Right ventricle myocardium inferior (tissue), 1 donor: ENCODE data around the gene KLK1. TPM values are rescaled to one million over a fixed set of nuclear protein-coding genes. Genes with fewer than 3 reads are reported as not detected.
"Not testable (repeated sequence)": the region's sequence is repeated elsewhere in the genome, so short reads cannot be mapped to it uniquely, and the experiment has no call there.

Experiments used
- ATAC-seq: fragments of 200-7000 bp; cut with Tn5 transposase; one replicate; pipeline ENCODE4 v1.9.1; 2020; ENCODE audit warnings: mild to moderate bottlenecking, moderate library complexity
- DNase-seq: peaks from one replicate; pipeline ENCODE4 v3.0.0; 2021; ENCODE audit errors: missing footprints
- intact Hi-C: fragments of 100-400 bp; cut with DNase I; formaldehyde crosslinking; loops from one replicate; pipeline ENCODE4 v1.11.0; 2022
- total RNA-seq: library from RNA; stranded (reverse); fragmentation: NEBNext Ultra II Directional; extraction: Animal tissue kit (Norgen Biotek cat#: 25700); gene quantifications from one replicate; pipeline ENCODE4 v1.2.1, GENCODE V29; 2021
- donor health status: DM: no; HTN: yes; CAD: no; lungs with severe emphysema.

KLK1 gene
- total RNA-seq, 1 donor from 2014 or later, result 0.32 TPM

DNA sequence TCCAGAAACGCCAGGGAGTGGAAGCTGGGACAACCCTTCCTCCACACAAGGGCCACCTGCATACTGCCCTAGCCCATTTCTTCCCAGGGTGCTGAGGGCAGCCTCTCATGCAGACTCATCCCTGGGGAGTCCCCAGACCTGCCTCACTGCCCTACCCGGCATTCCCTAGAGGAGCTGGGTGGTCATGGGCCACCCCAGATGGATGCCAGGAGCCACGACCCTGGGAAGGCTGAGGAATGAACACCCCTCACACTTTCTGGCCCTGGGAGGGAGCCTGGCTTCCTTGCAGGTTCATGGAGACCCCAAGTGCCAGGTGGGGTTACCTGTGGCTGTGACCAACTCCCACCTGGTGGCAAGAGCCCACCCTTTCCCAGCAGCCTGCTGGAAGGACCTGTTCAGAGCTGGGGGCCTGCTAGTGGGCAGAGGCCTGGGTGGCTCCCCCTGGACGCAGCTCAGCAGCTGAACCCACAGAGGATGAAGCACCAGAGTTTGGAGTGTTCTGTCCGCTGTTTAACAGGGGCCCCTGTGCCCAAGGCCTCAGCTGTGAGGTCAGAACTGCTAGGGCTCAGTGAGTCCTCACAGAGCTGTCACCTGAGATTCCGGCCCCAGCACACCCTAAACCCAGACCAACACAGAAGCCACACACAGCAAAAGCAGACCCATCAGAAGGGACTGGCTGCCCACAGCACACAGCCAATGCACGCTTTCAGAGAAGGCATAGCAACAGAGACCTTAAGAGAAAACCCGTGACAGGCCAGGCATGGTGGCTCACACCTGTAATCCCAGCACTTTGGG lies 26.8 kb downstream of the KLK1 start:
- intact Hi-C loops, result no loop called here
- DNase-seq (no peak), ATAC-seq (no peak)

DNA sequence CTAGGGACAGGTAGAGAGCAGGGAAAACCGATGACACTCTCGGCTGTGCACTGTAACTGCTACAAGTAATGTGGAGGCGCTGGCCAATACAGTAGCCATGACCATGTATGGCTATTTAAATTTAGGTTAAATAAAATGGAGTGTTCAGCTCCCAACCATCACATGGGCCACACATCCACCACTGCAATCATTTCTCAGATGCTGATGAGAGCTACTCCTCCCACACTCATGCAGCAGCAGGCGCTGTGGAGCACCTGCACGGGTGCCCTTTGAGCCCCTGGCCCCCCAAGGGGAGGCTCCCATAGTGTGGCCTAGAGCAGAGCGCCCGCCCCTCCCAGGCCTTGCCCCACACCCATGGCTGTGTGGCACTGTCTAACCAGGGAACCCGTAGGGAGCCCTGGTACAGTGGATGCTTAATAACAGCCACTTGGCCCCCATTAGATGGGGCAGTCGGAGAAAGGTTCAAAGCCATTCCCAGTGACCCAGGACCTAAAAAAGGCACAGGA lies 27.4 kb downstream of the KLK1 start:
- DNase-seq (no peak), ATAC-seq (no peak)
- intact Hi-C loops, result no loop called here

DNA sequence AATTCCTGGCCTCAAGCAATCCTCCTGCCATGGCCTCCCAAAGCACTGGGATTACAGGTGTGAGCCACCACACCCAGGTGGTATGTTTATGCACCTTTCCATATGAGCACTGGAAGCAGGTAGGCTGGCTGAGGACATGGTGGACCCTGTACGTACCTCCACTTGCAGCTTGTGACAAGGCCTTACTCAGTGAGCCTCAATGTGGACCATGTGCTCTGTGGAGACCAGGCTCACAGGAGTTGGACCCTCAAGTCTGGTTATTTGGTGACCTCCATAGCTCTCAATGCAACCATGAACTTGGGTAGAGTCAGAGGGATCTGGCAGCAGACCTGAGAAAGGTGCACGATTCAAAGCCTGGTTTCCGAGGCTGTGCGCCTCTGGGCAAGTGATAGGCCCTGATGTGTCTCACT lies 27.9 kb downstream of the KLK1 start:
- no peak for ATAC-seq
- DNase-seq, result no peak
- intact Hi-C loops, result no loop called here

DNA sequence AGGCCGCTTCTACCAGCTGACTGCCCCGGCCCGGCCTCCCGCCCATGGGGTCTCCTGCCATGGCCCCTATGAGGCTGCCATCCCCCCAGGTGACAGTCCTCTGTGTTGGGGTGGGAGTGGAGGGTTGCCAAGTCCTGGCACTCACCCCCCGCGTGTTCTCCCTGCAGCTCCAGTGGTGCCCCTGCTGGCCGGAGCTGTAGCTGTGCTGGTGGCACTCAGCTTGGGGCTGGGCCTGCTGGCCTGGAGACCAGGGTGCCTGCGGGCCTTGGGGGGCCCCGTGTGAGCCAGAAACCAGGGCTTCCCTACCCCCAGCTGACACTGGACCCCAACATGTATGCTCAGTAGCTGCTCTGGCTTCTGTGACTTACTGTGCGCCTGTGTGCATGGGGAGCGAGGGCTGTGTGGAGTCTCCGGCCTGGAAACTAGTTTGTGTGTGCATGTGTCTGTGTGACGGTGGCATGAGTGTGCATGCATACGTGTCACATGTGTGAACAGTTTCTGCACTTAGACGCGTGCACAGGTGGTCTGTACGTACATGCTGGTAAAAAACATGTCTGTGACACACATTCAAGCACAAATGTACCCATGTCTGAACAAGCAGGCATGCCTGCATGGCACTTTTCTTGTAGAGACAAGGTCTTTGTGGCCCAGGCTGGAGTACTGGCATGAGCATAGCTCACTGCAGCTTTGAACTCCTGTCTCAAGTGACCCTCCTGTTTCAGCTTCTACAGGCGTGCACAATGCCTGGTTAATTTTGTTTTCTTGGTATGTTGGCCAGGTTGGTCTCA lies 28.5 kb downstream of the KLK1 start:
- DNase-seq (no peak), ATAC-seq (no peak)
- intact Hi-C loops, result no loop called here

DNA sequence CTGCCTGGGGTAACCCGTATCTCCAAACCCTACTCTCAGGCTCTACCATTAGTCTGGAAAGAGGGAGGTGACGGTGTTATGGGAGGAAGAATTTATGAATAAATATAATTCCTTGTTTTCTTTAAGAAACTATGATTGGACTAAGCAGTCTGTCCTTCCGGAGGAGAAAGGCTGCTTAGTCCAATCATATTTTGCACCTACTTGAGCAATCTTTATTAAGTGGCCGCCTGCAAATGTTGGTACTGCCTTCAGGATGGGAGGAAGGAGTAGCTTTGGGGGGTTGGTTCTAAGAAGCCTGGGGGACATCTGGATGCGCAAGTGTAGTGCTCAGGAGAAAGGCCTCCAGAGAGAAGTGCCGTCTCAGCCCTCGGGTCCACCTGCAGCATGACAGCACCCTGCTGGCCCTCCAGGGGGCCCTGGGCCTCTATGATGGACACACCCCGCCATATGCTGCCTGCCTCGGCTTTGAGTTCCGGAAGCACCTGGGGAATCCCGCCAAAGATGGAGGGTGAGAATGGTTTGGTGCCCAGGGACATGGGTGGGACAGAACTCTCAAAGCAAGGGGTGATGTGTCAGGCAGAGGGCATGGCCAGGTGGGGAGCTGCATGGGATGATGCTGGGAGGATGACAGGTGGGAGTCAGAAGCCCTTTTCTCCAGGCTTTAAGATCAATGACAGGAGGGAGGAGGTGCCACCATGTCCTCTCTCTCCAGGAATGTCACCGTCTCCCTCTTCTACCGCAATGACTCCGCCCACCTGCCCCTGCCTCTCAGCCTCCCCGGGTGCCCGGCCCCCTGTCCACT lies 29.3 kb downstream of the KLK1 start:
- no peak for DNase-seq
- intact Hi-C loops, result no loop called here
- no peak for ATAC-seq

DNA sequence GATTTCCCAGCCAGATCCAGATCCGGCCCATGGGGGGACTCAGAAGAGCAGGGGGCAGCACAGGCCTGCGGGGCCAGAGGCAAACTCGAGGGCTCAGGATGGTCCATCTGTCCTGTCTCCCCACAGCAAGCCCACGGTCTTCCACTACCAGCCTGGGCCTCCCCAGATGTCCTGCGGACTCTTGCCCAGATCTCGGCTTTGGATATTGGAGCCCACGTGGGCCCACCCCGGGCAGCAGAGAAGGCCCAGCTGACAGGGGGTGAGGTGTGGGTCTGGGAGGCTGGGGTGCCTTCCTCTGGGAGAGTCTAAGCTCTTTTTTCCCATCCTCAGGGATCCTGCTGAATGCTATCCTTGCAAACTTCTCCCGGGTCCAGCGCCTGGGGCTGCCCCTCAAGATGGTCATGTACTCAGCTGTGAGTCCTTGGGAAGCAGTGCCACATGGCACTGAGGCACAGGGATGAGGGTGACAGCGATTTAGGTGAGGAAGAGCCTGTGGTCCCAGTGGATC lies 30.0 kb downstream of the KLK1 start:
- no peak for ATAC-seq
- intact Hi-C loops, result no loop called here
- DNase-seq, result no peak

DNA sequence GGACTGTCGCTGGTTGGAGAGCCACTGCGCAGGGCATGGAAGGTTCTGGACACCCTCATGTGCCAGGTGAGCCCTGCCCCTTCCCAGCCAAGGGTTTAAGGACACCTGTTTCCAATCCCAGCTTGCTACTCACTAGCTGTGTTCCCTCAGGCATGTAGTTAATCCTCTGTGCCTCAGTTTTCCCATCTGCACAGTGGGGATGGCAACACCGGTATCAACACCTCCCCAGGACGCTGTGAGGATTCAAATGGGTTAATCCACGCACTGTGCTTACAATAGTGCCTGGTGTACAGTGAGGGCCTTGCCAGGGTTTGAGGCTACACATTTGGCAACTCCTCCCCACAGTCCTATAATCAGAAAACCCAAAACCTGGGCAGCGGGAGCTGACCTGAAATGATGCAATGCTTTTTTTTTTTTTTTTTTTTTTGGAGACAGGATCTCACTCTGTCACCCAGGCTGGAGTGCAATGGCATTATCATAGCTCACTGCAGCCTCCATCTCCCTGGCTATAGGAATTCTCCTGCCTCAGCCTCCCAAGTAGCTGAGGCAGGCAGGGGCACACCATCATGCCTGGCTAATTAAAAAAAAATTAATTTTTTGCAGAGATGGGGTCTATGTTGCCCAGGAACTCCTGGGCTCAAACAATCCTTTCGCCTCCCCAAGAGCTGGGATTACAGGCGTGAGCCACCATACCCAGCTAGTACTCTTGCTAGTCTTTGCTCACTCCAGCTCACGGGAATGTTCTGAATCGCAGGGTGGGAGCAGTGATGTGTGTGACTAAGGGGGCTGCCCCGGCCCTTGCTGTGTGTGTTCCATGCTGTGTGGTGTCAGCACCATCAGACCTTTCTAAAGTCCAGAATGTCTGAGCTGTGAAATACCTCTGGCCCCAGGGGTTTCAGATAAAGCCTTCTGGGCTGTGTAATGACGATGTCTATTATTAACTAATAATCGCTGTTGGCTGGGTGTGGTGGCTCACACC lies 31.0 kb downstream of the KLK1 start:
- ATAC-seq, result no peak
- intact Hi-C loops, result no loop called here
- DNase-seq, result no peak

DNA sequence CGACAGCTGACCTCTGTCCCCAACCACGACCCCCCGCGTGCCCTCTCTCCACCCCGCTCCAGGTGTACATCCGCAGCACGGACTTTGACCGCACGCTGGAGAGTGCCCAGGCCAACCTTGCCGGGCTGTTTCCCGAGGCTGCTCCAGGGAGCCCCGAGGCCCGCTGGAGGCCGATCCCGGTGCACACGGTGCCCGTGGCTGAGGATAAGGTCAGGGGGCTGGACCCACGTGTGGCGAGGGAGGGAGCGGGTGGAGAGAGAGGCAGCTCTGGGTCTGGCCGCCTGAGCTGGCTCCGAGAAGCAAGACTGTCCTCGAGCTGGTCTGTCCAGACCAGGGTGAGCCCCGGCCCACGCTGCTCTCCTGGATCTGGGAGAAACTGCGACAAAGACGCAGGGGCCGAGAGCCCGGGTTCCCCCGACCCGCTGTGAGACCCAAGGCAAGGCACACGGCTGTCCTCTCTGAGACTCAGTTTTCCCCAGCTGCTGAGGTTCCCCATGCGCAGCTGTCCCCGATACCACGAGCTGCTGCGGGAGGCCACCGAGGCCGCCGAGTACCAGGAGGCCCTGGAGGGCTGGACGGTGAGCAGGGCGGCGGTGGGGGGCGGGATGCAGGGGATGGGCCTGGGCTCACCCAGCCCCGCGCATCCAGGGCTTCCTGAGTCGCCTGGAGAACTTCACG lies 31.9 kb downstream of the KLK1 start:
- intact Hi-C loops, result no loop called here
- DNase-seq (no peak), ATAC-seq (no peak)

DNA sequence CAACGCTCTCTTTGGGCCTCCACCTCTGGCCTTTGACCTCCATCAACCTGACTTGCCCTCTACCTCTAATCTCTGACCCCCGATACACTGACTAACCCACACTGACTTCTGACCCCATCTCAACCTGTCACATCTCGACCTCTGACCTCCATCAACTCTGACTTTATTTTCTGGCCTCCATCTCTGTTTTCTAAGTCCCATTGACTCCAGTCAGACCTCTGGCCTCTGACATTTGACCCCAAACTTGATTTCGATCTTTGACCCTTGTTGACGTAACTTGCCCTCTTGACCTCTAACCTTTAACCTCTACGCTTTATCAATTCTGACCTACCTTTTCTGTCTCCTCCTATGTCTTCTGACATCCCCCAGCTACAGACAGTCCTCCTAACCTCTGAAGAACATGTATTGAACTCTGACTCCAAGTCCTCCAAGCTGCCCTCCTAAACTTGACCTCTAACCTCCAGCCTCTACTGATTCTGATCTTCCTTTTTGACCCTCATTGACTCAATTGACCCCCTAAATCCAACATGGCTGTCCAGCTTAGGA lies 32.6 kb downstream of the KLK1 start:
- no peak for ATAC-seq

DNA sequence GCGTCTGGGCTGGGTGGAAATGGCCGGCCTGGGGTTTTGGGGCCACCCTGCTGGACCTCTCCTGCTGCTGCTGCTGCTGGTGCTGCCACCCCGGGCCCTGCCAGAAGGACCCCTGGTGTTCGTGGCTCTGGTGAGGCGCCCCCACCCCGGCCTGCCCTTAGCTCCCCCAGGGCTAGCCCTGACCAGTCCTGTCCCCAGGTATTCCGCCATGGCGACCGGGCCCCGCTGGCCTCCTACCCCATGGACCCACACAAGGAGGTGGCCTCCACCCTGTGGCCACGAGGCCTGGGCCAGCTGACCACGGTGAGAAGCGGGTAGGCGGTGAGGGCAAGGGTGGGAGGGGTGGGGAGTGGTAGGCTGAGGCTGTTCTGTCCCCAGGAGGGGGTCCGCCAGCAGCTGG lies 33.2 kb downstream of the KLK1 start, which contains the start of gene ACP4:
TSS of gene ACP4 (plus strand) at position 20 of the 400 bp plus-strand sequence. CDS start at position 20, 0 bp downstream.
- no peak for ATAC-seq
- intact Hi-C loops, result no loop called here
- DNase-seq, result no peak

More for the DNA sequence above, 32.6 kb downstream of the KLK1 start:
- DNase-seq, result no peak
- intact Hi-C loops, result no loop called here

DNA sequence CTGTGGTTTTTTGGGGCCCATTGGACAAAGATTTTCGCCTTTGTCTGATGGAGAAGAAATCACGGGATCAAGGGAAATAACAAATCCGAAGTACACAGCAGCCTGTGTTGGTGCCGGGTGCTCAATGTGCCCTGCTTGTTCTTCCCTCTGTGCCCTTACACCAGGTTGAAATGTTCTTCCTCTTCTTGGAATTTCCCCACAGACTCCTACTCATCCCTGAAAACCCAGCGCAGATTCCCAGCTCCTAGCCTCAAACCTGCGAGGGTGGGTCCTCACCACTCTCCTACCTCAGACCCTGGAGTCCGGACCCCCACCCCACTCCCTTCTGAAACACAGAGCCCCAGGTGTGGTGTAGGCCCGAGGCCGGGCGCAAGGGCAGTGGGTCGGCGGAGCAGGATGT lies 38.3 kb downstream of the KLK1 start:
- intact Hi-C loops, result no loop called here
- DNase-seq (no peak), ATAC-seq (no peak)

DNA sequence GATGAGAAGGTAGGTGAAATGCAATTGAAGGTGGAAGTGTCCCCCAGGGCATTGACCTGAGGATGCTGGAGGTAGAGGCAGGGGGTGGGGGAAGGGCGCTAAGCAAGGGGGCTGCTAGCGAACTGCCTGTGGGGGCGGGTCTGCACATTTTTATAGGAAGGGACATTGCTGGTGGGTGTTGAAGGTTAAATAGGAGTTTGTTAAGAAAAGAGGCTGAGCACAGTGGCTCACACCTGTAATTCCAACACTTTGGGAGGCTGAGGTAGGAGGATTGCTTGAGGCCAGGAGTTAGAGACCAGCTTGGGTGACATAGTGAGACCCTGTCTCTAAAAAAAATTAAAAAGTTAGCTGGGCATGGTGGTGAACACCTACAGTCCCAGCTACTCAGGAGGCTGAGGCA lies 38.9 kb downstream of the KLK1 start:
- DNase-seq, result no peak
- ATAC-seq, result no peak
- intact Hi-C loops, result loop anchor here (5.0 kb wide), 1 partner anchor 427 kb away; no protein-coding TSS in a partner anchor

DNA sequence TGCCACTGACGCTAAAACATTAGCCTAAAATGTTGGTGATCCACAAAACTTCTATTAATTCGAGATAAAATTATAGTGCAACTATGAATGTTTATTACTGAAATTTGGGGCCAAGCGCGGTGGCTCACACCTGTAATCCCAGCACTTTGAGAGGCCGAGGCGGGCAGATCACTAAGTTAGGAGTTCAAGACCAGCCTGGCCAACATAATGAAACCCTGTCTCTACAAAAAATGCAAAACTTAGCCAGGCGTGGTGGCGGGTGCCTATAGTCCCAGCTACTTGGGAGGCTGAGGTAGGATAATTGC lies 39.8 kb downstream of the KLK1 start:
- DNase-seq, ATAC-seq: not testable (repeated sequence)
- intact Hi-C loops, result loop anchor here (2.0 to 5.0 kb wide), 2 partner anchors 247 to 426 kb away; no protein-coding TSS in a partner anchor

DNA sequence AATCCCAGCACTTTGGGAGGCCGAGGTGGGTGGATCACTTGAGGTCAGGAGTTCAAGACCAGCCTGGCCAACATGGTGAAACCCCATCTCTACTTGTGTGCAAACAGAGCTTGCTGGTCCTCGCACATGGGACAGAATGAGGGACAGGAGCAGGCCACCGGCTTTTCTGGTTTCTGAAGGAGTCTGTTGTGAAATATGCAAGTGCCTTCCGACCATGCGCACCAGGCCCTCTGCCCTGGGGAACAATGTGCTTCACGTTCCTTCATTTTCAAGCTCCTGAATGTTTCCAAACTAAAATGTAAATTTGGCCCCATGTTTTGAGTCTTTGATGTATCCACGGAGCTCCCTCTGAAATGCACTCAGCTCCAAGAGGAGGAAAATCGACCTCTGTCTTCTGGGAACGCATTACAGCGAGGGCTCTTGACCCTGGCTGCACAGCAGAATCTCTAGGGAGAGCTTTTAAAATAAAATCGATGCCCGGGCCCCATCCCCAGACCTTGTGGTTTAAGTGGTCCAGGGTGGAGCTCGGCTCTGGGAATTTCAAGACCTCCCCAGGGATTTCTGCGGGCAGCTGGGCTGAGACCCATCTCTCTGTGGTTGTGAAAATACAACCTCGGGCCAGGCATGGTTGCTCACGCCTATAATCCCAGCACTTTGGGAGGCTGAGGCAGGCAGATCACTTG lies 42.7 kb downstream of the KLK1 start:
- intact Hi-C loops, result loop anchor here (5.0 kb wide), 1 partner anchor 424 kb away; no protein-coding TSS in a partner anchor
- ATAC-seq (no peak), DNase-seq (no peak)

DNA sequence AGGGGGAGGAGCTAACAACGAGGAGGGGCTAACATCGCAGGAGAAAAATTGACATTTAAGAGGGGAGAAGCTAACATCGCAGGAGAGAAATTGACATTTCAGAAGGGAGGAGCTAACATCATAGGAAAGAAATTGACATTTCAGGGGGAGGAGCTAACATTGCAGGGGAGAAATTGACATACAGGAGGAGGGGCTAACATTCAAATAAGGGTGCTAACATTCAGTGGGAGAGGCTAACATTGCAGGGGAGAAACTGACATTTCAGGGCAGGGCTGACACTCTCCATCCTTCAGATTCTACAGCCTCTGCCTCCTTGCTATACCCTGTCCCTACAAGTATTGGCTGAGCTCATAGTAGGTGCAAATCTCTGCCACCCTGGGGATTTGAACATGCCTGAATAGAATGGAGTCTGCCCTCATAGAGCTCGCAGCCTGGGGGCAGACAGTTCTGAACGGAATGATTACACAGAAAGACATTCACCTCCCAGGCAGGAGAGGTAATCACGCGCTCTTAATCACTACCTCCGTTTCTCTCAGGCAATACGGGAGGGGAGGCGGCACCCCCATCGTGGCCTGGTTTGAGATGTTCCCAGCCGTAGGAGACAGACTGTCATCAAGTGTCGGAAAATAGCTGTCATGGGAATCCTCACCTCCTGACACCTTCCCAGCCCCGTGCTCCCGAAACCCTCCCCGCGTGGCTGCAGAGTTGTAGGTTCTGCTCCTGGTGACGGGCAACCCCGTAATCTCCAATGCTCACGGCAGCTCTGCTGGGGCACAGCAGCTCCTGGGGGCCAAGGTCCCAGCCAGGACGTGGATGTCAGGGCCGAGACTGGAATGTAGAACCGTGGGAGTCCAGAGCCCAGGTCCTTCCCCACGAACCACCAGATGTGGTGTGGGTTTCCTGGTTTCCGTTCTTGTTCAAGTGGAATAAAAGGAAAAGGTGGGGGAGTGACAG lies 43.8 kb downstream of the KLK1 start:
- ATAC-seq (no peak), DNase-seq (no peak)
- intact Hi-C loops, result loop anchor here (5.0 kb wide), 1 partner anchor 422 kb away; no protein-coding TSS in a partner anchor
